HCEC 1CT (cell line): ENCODE results near the gene HPS3.
"Not testable (repeated sequence)": the region's sequence is repeated elsewhere in the genome, so short reads cannot be mapped to it uniquely, and the experiment has no call there.

Source experiments
- DNase-seq: peaks from one replicate; pipeline ENCODE4 v3.0.0-alpha.2; 2017

HPS3 gene

GRCh38 chr3:149196805-149197592 is 67.6 kb downstream of the HPS3 start:
- DNase-seq = not testable (repeated sequence)

DNA sequence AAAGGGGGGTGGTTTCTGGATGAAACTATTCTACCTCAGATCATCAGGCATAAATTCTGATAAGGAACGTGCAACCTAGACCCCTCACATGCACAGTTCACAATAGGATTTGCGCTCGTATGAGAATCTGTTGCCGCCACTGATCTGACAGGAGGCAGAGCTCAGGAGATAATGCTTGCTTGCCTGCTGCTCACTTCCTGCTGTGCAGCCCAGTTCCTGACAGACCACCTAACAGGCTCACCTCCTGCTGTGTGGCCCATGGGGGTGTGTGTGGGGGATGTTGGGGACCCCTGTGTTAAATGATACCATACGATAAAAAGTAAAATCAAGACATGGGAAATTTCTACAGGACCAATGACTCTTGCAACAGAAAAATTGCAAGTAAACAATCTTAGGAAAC is 68.2 kb downstream of the HPS3 start:
- no peak for DNase-seq

DNA sequence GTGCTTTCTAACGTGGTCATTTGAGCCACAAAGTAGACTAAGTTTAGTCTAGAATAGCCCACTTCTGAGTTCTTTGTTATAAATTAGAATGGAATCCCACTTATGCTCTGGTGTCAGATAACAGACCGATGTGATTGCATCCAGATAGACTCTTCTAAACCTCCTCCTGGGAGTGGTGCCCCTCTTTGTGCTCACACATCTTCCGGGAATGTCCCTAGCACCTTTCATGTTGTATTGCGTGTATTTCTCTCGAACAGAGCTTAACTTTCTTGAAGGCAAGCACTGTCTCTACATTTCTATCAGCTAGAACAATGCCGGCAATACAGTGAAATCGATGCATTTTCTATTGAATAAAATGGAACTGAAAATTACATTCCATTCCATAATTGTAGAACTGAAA is 69.2 kb downstream of the HPS3 start:
- DNase-seq = peak; percentile 34

GRCh38 chr3:149199474-149199873 is 70.0 kb downstream of the HPS3 start:
- peak; percentile 59 for DNase-seq

- DNase-seq = no peak
Measured at GRCh38 chr3:149203758-149204157, 74.3 kb downstream of the HPS3 start.

GRCh38 chr3:149204390-149204991 is 75.1 kb downstream of the HPS3 start:
- no peak for DNase-seq

DNA sequence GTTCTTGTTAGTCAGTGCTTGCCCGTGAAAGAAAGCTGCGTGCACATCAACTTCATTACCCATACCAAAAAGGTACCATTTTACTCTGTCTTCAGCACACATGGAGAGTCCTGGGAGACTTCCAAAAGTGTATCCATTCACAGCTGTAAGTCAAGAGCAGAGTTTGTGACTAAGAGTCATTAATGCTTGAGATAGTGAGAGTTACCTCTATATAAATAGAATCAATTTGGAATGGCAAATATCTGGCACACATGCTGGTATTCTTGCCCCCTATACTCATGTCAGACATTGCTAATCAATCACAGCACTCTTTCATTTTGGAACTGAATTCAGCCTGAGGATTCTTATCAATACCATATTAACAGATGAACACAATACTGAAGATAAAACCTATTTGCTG is 78.0 kb downstream of the HPS3 start:
- no peak for DNase-seq

- DNase-seq = no peak
Measured at GRCh38 chr3:149209431-149209830, 80.0 kb downstream of the HPS3 start.

DNA sequence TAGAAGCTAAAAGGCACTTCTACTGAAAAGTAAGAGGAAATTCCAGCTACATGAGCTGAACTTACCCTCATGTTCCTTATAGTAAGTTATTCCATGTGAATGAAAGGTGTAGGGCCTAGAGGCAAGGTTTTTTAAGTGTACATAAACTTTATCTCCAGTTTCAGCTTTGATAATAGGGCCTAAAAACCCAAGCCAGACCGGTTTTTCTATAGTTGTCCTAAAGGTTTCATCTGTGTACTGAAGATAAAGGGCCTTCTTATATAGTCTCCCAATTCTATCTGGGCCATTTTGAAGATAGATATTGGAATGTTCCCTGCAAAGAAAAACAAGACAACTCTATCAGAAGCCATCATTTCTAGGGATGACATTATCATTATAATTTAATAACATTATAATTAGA is 82.9 kb downstream of the HPS3 start:
- DNase-seq = no peak

- DNase-seq = no peak
Measured at GRCh38 chr3:149214702-149215101, 85.3 kb downstream of the HPS3 start.

DNA sequence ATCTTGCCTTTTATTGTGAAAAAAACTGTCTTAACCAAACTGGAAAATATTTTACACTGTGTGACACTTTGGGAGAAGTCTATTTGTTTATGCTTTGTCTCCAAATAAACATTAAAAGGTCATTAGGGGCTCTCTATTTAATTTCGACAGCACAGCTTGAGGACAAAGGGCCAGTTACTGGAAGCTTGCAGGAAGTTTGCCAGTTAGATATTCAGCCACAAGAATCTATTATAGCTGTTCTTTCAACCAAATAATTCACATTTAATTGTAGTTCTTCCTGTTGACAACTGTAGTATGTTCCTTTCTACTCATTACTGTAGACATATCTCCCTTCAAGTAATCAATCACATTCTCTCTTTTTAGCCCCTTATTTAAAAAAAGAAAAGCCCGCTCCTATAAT is 86.1 kb downstream of the HPS3 start:
- no peak for DNase-seq

- DNase-seq = no peak
Measured at GRCh38 chr3:149216193-149216869, 86.9 kb downstream of the HPS3 start.

GRCh38 chr3:149217347-149217746 is 87.9 kb downstream of the HPS3 start:
- no peak for DNase-seq

DNA sequence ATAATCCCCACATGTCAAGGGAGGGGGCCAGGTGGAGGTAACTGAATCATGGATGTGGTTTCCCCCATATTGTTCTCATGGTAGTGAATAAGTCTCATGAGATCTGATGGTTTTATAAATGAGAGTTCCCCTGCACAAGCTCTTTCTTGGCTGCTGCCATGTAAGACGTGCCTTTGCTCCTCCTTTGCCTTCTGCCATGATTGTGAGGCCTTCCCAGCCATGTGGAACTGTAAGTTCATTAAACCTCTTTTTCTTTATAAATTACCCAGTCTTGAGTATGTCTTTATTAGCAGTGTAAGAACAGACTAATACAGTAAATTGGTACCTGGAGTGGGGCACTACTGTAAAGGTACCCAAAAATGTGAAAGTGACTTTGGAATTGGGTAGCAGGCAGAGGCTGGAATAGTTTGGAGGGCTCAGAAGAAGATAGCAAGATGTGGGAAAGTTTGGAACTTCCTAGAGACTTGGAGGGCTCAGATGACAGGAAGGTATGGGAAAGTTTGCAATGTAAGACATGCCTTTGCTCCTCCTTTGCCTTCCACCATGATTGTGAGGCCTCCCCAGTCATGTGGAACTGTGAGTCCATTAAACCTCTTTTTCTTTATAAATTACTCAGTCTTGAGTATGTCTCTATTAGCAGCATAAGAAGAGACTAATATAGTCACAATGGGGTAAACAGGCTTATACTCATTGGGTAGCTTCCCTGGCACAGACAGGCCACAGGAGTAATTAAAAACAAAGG is 90.1 kb downstream of the HPS3 start:
- DNase-seq = not testable (repeated sequence)

DNA sequence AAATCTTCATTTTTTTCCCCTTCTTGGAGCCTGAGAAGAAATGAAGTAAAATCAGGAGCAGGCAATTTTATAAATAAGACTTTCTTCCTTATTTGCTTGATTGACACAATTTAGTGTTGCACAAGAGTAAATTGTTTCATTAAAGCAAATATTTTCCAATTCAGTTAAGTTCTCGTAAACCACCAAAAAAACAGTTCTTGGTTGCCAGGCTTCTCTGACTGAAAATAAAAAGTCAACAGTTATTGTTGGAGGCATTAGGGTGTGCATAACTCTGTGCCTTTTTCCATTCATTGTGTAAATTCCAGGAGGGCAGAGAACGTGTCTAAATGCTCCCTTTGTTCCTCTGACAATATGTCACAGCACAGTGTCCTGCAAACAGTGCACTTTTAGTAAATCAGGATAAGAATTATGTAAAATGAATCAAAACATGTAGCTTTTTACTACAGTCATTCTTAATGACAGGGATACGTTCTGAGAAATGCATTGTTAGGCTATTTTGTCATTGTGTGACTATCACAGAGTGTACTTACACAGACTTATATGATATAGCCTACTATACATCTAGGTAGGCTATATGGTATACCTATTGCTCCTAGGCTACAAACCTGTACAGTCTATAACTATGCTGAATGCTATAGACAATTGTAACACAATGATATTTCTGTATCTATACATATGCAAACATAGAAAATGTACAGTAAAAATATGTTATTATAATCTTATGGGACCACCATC is 92.5 kb downstream of the HPS3 start, which contains the start of gene CP:
TSS of gene CP (minus strand) at position 47 of the 735 bp plus-strand sequence. CDS start at position 10, 37 bp downstream.
- DNase-seq = no peak
